ENCODE measurements around the gene KCNJ14. TPM values are rescaled to one million over a fixed set of nuclear protein-coding genes. Genes with fewer than 3 reads are reported as not detected.

Gene KCNJ14
- total RNA-seq: 0.37 and 0.59 TPM in 2 replicates

DNA sequence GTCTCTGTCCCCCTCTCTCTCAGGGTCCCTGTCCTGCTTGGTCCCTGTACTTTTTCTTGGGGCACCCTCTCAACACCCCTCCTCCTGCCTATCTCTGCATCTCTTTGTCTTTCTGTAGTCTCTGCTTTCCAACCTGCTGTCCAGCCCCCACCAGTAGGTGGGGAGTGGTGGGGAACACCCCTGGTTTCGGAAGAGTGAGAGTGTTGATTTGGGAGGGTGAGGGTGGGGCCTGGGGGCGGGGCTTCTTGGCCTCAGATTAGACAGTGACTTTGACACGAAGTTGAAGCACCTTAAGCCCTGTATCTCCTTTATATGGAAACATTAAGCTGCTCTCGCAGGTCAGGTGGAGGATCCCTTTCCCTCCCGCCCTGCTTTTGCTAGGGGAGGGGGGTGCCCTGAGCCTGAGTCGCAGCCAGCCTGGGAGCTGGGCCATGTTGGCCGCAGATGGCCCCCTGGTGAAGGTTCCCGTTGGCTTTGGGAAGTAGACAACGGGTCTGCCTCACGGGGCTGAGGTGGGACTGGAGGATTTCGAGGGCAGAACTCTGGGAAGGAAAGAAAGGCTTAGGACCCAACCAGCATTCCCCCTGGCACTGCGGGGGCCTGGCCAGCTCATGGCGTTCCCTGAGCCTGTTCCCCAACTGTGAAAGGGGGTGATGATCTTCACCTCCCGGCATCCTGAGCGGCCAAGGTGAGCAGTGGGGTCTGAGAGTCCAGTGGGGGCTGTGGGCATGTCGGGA is at the start of gene KCNJ14:
Gene KCNJ14 (plus strand): TSS at position 404 of the 737 bp plus-strand sequence. CDS start 6,151 bp downstream, outside the sequence.

DNA sequence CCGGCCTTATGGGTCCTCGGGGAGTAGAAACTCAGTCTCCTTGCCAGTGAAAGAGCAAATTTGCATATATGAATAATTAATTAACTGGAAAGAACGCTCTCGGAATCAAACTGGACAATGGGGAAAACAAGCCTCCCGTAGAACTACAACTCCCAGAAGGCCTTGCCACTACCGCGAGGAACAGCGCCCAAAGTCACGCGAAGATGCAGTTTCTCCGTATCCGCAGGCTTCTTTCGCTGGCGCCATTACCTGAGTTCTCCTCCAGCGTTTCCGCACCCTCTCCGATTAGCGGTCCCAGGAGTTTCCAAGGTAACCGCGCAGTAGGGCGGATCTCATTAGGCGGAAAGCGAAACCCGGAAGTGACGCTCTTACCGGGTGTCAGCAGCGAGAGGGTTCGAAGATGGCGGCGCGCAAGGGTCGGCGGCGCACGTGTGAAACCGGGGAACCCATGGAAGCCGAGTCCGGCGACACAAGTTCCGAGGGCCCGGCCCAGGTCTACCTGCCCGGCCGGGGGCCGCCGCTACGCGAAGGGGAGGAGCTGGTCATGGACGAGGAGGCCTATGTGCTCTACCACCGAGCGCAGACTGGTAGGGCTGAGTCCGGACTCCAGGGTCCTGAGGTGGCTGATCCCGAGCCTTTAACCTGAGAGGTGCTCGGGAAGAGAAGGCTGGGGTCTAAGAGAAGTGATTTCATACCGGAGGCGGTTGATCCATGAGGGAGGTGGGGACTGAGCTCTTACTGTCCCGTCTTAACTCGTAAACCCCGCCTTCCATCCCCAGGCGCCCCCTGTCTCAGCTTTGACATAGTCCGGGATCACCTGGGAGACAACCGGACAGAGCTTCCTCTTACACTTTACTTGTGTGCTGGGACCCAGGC is 9.5 kb upstream of the KCNJ14 start, which contains the start of gene GRWD1:
Gene GRWD1 (plus strand): TSS at position 378 of the 876 bp plus-strand sequence. CDS start 23 bp downstream, at position 401.

DNA sequence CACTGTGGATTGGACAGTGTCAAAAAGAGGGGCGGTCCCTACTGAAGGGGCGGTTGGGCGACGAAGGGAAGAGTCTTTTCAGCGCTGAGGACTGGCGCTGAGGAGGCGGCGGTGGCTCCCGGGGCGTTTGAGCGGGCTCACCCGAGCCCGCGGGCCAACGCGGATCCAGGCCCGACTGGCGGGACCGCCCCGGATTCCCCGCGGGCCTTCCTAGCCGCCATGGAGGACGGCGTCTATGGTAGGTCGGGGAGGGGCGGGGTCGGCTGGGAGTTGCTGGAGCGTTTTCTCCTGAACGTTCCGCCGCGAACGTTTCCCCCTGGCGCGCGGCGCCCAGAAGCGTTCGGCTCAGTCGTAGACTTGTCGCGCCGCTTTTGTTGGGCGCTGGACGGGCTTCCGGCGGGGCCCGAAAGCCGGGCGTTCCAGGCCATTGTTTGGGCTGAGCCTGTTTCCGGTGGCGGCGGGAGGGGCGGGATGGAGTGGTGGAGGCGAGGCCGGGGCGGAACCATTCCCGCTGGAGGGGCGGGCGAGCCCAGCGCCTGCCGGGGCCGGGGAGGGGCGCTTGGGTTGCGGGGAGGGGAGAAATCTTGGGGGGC is 14.0 kb downstream of the KCNJ14 start, which contains the start of gene CYTH2:
Gene CYTH2 (plus strand): TSS at position 81 of the 593 bp plus-strand sequence. CDS start 139 bp downstream, at position 220.

DNA sequence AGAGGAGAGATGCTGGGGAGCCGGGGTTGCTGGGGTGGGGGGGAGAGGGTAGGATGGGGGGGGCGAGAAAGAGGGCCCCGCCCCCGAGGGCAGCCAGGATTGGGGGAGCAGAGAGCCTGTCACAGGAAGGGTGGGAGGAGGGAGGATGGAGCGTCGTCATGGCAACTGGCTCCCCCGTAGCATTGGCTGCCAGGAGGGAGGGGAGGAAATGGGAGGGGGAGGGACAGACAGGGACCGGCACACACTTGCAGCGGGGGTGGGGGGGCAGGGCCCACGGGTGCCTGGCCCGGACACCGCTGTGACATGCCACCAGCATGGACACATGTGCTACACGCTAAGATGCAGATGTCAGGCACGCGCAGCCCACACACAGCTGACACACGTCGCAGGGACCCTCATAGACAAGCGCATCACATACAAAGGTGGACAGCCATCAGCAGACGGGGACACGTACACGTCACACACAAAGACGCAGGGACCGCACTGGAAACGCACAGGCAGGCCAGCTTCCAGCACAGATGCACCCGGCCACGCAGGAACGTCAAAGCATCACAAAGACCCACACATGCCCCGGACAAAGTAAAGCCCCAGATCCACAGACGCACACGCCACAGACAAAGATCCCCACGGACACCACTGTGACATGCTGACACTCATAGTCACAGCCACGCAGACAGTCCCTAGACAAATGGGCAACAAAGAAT is 56.6 kb downstream of the KCNJ14 start, which contains the start of gene LMTK3:
Gene LMTK3 (minus strand): TSS at position 36 of the 704 bp plus-strand sequence. CDS start 259 bp downstream, outside the sequence.

Other genes with a start within 250 kb of the KCNJ14 start
- 10.7 and 14.9 TPM in 2 replicates for gene CARD8, start 199.7 kb upstream of the KCNJ14 start, total RNA-seq
- under 0.01 and 0.39 TPM in 2 replicates for gene ZNF114, start 185.5 kb upstream of the KCNJ14 start, total RNA-seq
- 345 and 381 TPM in 2 replicates for gene EMP3, start 130.0 kb upstream of the KCNJ14 start, total RNA-seq
- gene TMEM143, start 91.6 kb upstream of the KCNJ14 start, total RNA-seq: 5.1 and 5.7 TPM in 2 replicates
- not detected in 2 replicates for gene SYNGR4, start 91.2 kb upstream of the KCNJ14 start, total RNA-seq
- 84.9 and 89.1 TPM in 2 replicates for gene KDELR1, start 64.0 kb upstream of the KCNJ14 start, total RNA-seq
- gene GRIN2D, start 61.9 kb upstream of the KCNJ14 start, total RNA-seq: 0.37 and 0.78 TPM in 2 replicates
- 32.7 and 53.6 TPM in 2 replicates for gene GRWD1, start 9.6 kb upstream of the KCNJ14 start, total RNA-seq
- gene CYTH2, start 13.8 kb downstream of the KCNJ14 start, total RNA-seq: 31.7 and 34.5 TPM in 2 replicates
- gene LMTK3, start 56.3 kb downstream of the KCNJ14 start, total RNA-seq: not detected in 2 replicates
- gene SULT2B1, start 96.6 kb downstream of the KCNJ14 start, total RNA-seq: not detected in 2 replicates
- not detected in 2 replicates for gene SPACA4, start 151.2 kb downstream of the KCNJ14 start, total RNA-seq
- gene FAM83E, start 159.5 kb downstream of the KCNJ14 start, total RNA-seq: under 0.01 and 1.4 TPM in 2 replicates
- 1,644 and 2,294 TPM in 2 replicates for gene RPL18, start 163.6 kb downstream of the KCNJ14 start, total RNA-seq
- gene SPHK2, start 163.9 kb downstream of the KCNJ14 start, total RNA-seq: 9.2 and 11.5 TPM in 2 replicates
- 1.6 and 5.9 TPM in 2 replicates for gene DBP, start 181.8 kb downstream of the KCNJ14 start, total RNA-seq
- gene CA11, start 190.6 kb downstream of the KCNJ14 start, total RNA-seq: 0.39 and 1.1 TPM in 2 replicates
- under 0.01 TPM in 1 of 2 replicates, not detected in the other for gene NTN5, start 217.4 kb downstream of the KCNJ14 start, total RNA-seq
- not detected in 2 replicates for gene FUT2, start 240.4 kb downstream of the KCNJ14 start, total RNA-seq

All from subcutaneous preadipocyte (primary cell).